HG03108 (cell line): ENCODE results near the gene KIF18B.

ENCODE experiments used
- ATAC-seq: cut with Tn5 transposase; IDR thresholded peaks from one replicate; pipeline ENCODE4 v1.9.1; 2021; ENCODE audit warnings: moderate library complexity; ENCODE audit not compliant: unreplicated experiment

Gene KIF18B

DNA sequence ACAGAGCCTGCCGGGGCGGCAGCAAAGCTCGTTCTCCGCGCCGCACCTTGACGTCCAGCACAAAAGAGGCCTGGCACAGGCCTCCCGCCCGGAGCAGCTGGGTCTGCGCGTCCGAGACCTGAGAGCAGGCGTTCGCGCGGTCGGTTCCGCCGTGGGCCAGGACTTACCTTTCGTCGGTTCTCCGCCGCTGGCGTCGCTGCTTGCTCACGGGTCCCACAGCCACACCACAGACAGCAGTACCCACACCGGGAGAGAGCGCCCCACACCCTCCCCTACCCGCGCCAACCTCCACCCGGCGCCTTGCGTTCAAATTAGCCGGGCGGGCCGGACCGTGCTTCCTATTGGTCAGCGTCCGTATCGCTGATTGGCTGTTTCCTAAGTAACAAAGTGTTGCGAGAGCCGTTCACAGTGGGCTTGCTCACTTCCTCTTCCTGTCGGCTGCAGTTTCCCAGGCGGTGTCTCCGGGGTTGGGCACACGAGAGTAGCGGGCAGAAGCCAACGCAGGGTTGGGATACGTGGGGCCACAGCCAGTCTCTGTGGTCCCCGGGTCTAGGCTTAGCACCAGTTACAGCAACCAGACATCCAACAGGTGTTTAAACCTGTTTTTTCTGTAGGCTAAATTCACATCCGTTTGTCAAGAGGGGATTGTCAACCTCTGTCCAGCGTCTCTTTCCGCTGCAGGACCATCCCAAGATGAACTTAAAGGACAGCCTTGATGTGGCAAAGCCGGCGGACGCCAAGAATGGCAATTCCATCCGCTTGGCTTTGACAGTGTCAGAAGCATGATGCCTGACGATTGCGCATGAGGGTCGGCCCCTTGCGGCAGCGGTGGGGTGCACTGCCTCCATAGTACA is at the start of gene KIF18B:
Gene KIF18B, minus strand, starts transcription at position 313 of the 854 bp plus-strand sequence. CDS start 11,429 bp downstream, outside the sequence.
- peak; percentile 89 for ATAC-seq

DNA sequence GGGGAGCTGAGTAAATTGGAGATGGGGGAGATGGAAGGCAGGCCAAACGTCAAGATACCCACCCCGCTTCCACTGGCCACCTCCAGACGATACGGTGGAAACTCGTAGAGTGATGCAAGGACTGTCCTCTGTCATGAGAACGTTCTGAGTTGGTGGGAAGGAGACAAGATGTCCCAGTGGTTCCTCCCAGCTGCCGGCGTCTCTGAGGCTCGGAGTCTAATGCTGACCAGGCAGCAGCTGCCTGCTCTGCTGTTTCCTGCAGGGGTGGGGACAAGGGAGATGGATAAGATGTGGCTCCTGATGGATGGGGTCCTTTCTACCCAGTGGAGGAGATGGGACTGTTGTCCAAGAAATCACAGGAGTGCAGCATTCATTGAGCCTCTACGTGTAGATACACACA is 48.7 kb upstream of the KIF18B start:
- ATAC-seq = no peak

DNA sequence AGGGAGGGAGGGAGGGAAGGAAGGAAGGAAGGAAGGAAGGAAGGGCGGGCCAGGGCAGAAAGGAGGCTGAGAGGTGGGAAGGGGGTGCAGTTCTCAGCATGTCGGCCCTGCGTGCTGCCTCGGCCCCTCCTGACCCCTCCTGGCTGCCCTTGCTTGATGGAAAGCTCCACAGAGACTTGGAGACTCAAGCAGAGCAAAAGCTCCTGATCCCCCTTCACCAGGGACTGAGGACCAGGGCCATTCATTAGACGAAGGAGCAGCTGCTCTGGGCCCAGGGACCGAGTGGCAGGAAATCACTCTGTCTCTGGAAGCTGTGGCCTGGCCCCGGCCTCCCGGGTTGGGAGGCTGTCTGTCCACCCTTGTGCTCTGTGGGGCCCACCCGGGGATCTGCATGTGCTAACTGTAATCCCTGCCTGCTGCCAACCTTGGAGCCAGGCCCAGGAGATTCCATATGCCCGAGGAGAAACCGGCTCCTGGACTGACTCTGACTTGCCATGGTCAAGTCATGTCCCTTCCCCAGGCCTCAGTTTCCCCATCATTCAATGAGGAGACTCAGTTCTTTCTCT is 47.9 kb upstream of the KIF18B start:
- no peak for ATAC-seq

DNA sequence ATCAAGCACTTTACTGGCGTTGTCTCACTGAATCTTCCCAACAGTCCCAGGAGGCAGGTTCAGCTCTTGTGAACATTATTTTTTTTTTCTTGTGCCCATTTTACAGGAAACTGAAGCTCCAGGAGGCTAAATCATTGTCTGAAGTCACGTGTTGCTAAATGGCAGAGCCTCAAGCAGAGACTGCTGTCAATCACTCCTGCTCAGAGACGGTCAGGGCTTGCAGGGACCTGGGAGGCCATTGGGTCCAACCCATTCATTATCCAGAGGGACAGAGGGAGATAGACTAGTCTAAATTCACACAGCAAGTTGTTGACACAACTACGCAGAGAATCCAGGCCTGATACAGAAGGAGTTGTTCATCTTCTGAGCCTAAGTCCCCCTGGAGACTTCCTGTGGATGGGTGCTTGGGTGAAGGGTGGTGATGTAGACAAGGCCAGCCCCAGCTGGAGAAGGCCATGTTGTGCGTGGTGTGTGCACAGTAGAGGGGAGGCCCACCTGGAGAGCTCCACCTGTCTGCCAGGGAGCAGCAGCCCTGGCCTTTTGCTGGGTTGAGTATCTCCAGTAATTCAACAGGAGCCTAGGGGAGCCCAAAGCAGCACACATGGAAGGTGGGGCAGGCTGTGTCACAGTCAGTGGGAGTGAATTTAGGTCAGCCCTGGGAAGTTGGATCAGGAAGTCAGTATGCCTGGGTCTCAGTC is 44.8 kb upstream of the KIF18B start:
- ATAC-seq = no peak

DNA sequence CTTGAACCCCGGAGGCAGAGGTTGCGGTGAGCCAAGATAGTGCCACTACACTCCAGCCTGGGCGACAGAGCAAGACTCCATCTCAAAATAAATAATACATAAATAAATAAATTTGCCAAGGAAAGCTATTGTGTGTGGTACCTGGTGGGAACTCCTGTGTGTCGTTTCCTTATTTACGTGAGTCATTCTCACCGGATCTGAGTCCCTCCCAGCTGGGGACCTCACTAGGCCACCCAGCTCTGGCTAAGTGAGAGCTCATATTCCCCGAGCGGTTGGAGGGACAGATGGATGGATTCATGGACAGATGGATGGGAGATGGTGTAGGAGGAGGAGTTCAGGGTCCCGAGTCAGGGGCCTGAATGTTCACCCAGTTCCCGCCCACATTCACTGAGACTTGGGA is 43.4 kb upstream of the KIF18B start:
- no peak for ATAC-seq

DNA sequence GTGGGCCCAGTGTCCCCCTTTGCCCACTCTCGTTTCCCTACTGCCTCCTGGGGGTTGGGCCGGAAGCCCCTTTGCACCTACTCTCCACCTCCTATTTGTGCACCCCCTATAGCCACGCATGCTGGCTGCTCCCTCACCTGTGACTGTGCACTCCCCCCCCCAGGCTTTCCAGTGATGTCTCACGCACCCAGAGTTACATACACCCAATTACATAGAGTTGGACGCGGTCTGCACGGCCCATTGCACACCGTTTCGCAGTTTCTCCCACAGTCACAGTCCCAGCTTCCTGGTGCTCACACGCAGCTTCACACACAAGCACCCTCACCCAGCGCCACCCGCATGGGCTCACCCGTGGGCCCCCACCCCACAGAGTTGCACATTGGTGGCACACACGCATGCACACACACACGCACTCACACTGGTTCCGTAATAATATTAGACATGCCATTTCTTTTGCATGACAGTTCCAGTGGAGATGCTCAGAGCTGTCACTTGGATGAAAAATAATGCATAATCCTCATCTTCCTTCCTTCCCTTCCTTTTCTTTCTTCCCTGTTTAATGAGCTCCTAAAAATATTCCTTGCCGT is 42.1 kb upstream of the KIF18B start:
- no peak for ATAC-seq

DNA sequence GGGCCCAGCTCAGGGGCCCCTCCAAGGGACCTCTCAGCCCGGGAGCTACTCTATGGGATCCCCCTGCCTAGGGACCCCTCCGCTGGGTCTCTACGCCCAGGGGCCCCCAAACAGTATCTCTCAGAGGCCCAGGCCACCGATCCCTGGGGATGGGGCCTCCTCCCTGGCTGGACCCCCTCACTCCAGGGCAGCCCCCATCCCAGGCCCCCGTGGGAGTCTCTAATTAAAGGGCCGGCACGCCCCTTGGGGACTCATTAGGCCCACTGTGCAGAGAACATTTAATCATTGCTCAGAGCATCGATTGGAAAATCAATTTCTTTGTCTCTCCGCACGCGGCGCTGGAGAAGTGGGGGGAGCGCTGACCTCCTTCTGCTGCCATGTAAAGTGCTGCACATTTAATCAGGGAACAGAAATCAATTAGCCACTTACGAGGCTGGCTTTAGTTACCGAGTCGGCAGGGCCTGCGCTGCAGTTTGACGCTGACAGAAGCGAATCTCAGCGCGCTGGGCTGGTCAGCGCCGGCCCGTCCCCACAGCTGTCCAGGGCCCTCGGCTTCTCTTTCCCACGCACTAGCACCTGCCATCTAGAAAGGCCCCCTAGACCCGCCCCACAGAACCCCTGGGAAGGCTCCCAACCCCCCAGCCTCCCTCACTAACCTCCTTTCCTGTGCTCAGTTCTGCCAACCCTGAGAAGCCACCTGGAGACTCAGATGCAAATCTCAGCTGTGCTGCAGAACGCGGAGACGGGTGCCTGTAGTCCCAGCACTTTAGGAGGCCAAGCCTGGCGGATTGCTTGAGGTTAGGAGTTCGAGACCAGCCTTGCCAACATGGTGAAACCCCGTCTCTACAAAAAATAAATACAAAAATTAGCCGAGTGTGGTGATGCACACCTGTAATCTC is 40.7 kb upstream of the KIF18B start:
- no peak for ATAC-seq

DNA sequence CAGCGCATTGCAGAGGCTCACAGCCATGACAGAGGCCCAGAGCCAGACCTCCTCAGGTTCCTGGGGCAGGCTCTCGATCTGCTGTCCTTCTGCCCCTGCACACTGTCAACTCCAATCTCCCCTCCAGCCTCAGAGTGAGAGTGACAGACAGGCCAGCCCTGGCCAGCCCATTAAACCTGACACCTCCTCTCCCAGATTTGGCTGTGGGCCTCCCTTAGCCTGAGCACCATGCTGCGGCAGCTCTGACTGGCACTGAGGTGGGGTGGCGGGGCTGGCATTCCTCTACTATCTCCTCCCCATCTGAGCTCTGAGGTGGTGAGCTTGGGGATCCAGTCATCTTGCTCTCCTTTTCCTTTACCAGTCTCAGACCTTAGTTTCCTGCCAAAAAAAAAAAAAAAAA is 36.0 kb upstream of the KIF18B start:
- ATAC-seq = no peak

DNA sequence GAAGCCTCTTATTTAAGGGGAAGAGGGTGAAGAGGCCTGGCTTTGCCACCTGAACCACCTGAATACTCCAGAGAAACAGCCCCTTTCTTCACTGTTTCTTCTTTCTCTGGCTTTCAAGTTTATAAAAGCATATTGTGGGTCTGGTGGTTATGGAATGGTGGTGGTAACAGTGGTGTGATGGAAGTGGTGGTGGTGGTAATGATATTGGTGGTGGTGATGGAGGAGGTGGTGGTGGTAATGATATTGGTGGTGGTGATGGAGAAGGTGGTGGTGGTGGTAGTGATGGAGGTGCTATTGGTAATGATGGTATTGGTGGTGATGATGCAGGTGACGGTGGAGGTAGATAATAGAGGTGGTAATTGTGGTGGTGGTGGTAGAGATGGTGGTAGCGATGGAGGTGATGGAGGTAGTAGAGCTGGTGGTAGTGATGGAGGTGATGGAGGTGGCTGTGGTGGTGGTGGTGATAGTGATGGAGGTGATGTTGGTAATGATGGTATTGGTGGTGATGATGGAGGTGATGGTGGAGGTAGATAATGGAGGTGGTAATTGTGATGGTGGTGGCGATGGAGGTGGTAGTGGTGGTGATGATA is 34.6 kb upstream of the KIF18B start:
- no peak for ATAC-seq

DNA sequence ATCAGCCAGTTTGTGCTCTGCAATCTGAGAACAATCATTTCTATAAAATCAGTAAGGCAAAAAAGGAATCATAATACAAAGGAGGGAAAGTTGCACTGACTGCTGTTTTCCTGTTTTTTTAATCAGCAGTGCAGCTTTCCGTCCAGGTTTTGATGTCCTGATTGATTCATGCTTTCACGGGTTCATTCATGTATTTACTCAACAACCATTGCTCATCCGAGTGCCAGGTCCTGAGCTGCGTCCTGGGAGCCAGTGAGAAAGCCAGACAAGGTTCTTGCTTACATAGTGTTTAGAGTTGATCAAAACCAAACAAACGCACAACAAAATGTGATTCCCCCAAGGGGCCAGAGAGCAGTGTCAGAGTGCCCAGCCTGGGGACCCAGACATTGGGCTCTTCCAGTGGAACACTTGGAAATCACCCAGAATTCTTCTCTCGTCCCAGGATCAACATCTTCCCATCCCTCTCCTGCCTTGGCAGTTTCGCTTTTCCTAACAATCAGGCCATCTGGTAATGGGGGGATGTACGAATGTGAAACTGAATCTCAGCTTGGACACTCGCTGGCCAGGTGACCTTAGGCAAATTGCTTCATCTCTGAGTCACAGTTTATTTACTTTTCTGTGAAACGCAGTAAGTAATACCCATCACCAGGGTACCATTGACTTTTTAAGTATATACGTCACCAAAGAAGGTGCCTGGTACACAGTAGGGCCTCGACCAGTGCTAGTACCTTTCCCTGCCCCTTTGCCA is 33.8 kb upstream of the KIF18B start:
- no peak for ATAC-seq

DNA sequence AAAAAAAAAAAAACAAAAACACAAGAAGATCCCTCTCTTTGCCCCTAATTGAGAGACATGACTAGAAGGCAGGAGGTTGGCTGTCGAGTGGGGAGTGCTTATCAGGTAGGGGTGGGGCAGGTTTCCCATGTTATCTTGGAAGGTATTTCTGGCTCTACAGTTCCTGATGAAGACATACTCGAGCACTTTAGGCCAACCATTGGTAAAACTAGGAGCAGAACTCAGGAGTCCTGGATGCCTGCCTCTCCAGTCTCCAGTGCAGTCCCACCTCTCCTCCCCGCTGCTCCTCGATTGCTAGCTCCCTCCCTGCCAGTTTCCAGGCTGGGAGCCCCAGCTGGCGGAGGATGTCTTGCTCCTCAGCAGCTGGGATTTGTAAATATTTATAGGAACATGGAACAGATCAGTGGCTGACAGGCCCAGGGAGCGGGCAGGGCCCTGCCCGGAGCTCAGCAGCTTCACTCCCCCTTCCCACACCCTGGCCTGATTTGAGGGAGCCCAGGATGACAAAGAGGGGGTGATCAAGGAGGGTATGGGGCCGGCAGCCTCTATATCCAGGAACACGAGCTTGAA is 31.9 kb upstream of the KIF18B start:
- ATAC-seq = no peak

DNA sequence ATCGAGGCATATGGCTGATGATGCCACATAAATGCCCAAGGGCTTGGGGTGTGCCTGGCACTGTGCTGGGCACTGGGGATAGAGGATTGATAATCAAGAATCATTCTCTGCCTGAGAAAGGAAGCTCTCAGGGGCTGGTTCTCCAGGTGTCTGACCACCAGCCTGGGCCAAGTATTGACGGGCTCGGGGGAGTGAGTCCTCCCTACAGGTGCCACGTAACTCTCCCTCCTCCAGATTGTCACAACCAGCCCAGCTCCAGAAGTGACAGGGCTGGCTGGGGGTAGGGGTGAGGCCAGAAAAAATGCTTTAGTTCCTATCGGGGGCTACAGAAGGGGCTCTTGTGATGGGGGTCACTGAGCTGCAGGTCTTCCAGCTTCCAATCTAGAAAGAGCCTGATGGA is 31.2 kb upstream of the KIF18B start:
- ATAC-seq = no peak

DNA sequence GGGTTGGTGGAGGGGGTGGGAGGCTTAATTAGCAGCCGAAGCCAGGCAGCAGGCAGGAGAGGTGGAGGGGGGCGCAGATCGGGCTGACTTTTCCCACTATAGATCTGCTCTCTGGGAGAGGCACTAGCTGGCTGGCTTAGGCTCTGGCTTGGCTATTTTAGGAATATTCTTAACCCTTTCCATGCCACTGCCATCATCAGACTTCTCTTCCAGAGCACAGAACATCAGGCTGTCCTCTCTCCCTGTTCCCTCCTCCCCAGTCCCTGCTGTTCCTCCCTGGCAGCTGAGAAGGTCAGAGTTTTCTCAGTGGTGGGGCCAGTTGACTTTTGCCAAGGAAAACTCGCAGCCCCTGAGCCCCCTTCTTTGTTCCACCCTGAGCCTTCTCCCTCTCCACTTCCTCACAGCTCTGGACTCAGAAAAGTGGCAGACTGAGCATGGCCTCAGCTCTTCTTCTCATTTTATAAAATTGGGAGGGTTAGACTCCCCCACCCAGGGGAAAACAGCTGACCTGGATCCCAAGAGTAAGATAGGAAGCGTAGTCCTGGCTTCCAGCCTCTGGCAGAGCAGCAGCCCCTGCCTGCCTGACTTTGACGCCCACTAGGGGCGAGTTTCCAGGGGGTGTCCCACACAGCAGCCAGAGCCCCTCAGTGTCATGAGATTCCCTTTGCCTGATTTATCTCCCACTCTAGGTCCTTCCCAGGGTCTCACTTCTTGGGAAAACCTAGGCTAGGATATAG is 30.4 kb upstream of the KIF18B start:
- no peak for ATAC-seq

DNA sequence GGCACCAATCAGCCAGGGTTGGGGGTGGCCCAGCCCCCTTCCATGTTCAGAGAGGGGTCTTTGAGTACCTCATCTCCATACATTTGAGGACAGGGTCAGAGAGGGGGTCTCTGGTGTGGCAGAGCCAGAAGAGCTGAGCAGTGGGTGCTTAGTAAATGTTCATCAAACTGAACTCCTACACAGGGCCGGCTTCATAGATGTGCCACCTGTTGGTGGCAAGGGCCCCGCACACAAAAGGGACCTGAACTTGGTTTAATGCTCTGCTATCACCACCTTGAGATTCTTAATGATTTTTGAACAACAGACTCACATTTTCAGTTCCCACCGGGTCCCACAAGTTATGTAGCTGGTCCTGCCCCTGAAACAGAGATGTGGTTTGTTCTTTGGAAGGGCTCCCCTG is 29.5 kb upstream of the KIF18B start:
- ATAC-seq = no peak

DNA sequence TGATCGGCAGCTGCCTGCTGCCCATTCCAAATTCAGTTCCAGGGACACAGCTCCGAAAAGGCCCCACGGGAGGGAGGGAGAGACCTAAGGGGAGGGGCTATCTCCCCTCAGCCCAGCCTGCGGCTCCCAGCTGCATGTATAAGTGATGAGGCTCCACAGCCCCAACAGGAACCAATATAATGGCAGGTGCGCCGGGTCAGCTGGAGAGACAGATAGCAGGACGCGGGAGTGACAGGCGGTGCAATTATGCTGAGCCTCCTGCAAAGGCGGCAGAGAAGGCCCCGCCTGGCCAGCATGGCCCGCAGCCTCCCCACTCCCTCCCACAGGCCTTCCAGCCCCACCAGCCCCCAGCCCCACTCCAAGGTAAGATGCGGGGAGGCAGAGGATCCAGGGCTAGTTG is 28.6 kb upstream of the KIF18B start:
- ATAC-seq = no peak

DNA sequence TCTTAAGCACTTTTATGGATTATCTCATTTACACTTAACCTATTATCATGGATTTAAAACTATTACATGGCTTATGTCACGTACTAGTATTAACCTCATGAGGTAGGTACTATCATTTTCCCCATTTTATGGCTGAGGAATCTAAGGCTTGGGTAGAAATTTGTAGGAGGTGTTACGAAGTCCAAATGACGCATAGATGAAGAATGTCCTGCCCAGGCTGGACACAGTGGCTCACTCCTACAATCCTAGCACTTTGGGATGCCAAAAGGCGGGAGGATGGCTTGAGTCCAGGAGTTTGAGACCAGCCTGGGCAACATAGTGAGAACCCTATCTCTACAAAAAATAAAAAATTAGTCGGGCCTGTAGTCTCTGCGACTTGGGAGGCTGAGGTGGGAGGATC is 25.4 kb upstream of the KIF18B start:
- no peak for ATAC-seq

DNA sequence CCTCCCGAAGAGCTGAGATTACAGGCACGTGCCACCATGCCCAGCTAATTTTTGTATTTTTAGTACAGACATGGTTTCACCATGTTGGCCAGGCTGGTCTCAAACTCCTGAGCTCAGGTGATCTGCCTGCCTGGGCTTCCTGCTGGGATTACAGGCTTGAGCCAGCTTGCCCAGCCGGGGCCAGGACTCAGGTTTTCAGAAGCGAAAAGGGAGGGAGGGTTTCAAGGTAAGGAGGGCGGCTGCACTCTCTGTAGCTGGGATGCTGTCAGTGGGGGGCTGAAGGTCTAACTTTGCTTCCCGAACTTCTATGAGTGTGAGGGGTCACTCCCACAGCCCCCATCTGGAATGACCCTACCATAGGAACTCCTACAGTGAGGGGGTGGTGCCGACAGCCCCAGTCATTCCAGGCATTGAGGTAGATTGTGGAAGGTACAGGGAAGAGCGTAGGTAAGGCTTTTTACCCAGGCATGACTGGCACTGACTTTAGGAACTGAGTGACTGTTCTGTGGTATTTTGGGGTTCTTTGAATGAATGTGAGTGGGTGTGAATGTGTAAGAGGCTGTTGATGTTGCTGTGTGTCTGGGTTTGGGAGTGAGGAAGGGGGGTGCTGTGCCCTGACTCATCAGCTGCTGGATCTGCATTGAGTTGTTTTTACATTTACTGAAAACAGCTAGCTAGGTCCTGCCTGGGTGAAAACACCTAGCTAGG is 24.4 kb upstream of the KIF18B start:
- ATAC-seq = no peak

DNA sequence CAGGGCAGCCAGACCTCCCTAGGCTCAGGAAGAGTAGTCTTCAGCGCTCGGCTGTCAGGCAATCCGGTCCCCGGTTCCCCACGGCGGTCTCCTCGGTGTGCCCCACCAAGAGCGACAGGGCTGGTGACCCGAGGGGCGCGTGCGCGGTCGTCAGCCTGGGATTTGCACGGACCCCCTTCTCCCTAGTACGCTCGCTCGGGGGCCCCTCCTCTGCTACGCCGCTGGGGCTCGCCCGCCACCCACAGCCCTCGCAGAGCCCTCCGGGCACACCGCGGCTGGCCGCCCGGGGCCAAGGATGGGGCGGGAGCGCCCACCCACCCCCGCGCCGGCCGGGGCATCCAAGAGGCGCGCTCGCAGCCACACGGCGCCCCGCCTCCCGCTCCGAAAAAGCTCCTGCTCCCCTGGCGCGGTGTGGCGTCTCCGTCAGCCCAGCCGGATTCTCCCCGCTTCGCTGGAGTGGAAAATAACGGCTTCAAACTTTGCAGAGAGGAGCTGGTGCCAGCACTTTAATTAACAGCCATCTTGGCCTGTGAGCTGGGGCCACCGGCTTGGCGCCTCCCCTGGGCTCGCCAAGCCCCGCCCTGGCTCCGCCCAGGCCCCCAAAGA is 22.7 kb upstream of the KIF18B start:
- no peak for ATAC-seq
